Activated T-cell treated with anti-CD3 and anti-CD28 coated beads, Interleukin-2, amount 50 U/mL, for 24 hours (primary cell): ENCODE measurements around the gene FNIP1.
"Not testable (repeated sequence)": the region's sequence is repeated elsewhere in the genome, so short reads cannot be mapped to it uniquely, and the experiment has no call there.

Experiments used
- DNase-seq: peaks from one replicate; pipeline ENCODE4 v3.0.0-alpha.2; 2020
- H3K27ac Mint-ChIP-seq: 2 replicates; pipeline ENCODE4 v1.8.0; 2020; ENCODE audit warnings: mild to moderate bottlenecking, mixed read lengths
- H3K27me3 Mint-ChIP-seq: 2 replicates; pipeline ENCODE4 v1.8.0; 2020; ENCODE audit warnings: mixed read lengths
- H3K36me3 Mint-ChIP-seq: 2 replicates; pipeline ENCODE4 v1.8.0; 2020; ENCODE audit warnings: low read depth, mixed read lengths
- H3K4me1 Mint-ChIP-seq: 2 replicates; pipeline ENCODE4 v1.8.0; 2020; ENCODE audit warnings: low read depth, mixed read lengths
- H3K4me3 Mint-ChIP-seq: 2 replicates; pipeline ENCODE4 v1.8.0; 2020; ENCODE audit warnings: mild to moderate bottlenecking, moderate library complexity, mixed read lengths
- H3K9me3 Mint-ChIP-seq: 2 replicates; pipeline ENCODE4 v1.8.0; 2020; ENCODE audit warnings: mixed read lengths

The FNIP1 gene

DNA sequence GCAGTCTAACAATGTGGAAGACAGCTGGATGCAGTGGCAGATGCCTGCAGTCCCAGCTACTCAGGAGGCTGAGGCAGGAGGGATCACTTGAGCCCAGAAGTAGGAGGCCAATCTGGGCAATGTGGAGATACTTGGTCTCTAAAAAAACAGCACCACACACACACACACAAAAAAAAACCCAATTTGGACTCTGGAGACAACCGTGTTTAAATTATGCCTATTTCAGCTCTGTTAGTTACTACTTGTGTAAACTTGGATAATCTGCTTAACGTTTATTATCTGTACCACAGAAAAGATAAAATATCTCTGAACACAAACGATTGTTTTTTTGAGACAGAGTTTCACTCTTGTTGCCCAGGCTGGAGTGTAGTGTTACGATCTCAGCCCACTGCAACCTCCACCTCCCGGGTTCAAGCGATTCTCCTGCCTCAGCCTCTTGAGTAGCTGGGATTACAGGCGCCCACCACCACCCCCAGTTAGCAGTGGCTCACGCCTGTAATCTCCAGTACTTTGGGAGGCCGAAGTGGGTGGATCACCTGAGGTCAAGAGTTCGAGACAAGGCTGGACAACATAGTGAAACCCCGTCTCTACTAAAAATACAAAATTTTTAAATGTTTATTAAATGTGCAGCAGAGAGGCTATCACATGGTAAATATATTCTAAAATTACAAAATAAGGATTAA is 179.5 kb downstream of the FNIP1 start:
- Mint-ChIP-seq H3K27me3 (no peaks in the 10 kb centered on the region), H3K36me3 (peaks cover 55% of the 10 kb centered on the region), H3K27ac (no peak overlapping the region), H3K4me1 (peaks cover 74% of the 10 kb centered on the region), H3K9me3 (peaks cover 6% of the 10 kb centered on the region), H3K4me3 (no peak overlapping the region)
- DNase-seq: no peak

GRCh38 chr5:131615957-131616356 is 180.9 kb downstream of the FNIP1 start:
- H3K4me1 Mint-ChIP-seq: peaks cover 69% of the 10 kb centered on the region
- no peak overlapping the region for H3K4me3 Mint-ChIP-seq
- no peak for DNase-seq
- H3K27ac Mint-ChIP-seq: peak overlapping the region; percentile 16
- H3K9me3 Mint-ChIP-seq: peaks cover 6% of the 10 kb centered on the region
- H3K27me3 Mint-ChIP-seq: no peaks in the 10 kb centered on the region
- H3K36me3 Mint-ChIP-seq: peaks cover 53% of the 10 kb centered on the region

GRCh38 chr5:131613423-131613822 is 183.4 kb downstream of the FNIP1 start:
- Mint-ChIP-seq H3K27ac (no peak overlapping the region), H3K36me3 (peaks cover 58% of the 10 kb centered on the region), H3K4me3 (no peak overlapping the region), H3K27me3 (no peaks in the 10 kb centered on the region), H3K4me1 (peaks cover 71% of the 10 kb centered on the region), H3K9me3 (peaks cover 6% of the 10 kb centered on the region)
- DNase-seq: no peak

DNA sequence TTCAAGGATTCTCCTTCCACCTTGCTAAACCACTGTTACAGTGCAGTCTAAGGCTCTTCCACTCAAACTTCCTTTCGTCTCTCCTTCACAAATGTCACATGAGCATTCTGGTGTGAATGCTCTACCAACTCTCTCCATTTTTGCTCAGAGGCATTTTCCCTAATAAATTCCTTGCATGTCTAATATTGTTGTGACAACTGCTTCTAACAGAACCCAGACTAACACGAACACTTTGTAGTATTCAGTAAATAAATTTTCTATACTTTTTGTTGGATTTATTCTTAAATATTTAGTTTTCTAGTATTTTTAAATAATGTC is 185.8 kb downstream of the FNIP1 start:
- Mint-ChIP-seq H3K36me3 (peaks cover 48% of the 10 kb centered on the region), H3K27me3 (no peaks in the 10 kb centered on the region), H3K4me1 (peaks cover 72% of the 10 kb centered on the region), H3K9me3 (peaks cover 6% of the 10 kb centered on the region), H3K27ac (no peak overlapping the region), H3K4me3 (no peak overlapping the region)
- DNase-seq: no peak

GRCh38 chr5:131610198-131611063 is 186.4 kb downstream of the FNIP1 start:
- Mint-ChIP-seq H3K27me3 (no peaks in the 10 kb centered on the region), H3K27ac (no peak overlapping the region), H3K36me3 (peaks cover 43% of the 10 kb centered on the region), H3K9me3 (peaks cover 6% of the 10 kb centered on the region), H3K4me3 (no peak overlapping the region), H3K4me1 (peaks cover 69% of the 10 kb centered on the region)
- DNase-seq: no peak

GRCh38 chr5:131609774-131610173 is 187.0 kb downstream of the FNIP1 start:
- Mint-ChIP-seq H3K4me3 (no peak overlapping the region), H3K9me3 (peaks cover 6% of the 10 kb centered on the region), H3K4me1 (peaks cover 70% of the 10 kb centered on the region), H3K27me3 (no peaks in the 10 kb centered on the region), H3K36me3 (peaks cover 37% of the 10 kb centered on the region), H3K27ac (peak overlapping the region; percentile 55)
- no peak for DNase-seq

- peaks cover 66% of the 10 kb centered on the region for H3K4me1 Mint-ChIP-seq
- no peaks in the 10 kb centered on the region for H3K9me3 Mint-ChIP-seq
These were observed 188.2 kb downstream of the FNIP1 start for GRCh38 chr5:131608597-131608996.

DNA sequence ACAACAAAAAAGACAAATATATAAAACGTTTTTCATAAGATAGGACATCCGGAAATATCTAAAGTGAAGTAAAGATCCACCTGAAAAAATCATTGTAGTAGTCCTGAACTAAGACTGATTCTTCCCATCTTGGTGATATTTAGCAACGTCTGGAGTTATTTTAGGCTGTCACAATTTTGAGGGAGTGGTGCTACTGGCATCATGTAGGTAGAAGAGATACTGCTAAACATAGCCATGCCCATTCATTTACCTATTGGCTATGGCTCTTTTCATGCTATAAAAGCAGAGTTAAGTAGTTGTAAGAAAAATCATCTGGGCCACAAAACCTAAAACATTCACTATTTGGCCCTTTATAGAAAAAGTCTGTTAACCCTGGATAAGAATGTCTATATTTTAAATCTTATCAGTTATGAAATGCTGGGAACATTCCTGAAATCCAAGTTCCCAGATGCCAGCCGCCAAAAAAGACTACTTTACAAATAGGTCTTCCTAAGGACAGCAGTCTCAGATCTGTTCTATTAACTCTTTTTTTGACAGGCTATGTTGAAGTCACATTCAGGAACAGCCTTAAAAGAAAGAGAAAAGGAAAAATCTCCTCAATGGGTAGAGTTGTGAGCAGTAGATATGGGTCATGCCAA is 188.8 kb downstream of the FNIP1 start:
- Mint-ChIP-seq H3K4me1 (peaks cover 65% of the 10 kb centered on the region), H3K4me3 (no peak overlapping the region), H3K27ac (peak overlapping the region; percentile 76), H3K9me3 (no peaks in the 10 kb centered on the region), H3K36me3 (peaks cover 33% of the 10 kb centered on the region), H3K27me3 (no peaks in the 10 kb centered on the region)
- DNase-seq: no peak

More at GRCh38 chr5:131608597-131608996, 188.2 kb downstream of the FNIP1 start:
- no peaks in the 10 kb centered on the region for H3K27me3 Mint-ChIP-seq
- no peak overlapping the region for H3K4me3 Mint-ChIP-seq
- H3K36me3 Mint-ChIP-seq: peaks cover 34% of the 10 kb centered on the region
- DNase-seq: no peak
- H3K27ac Mint-ChIP-seq: peak overlapping the region; percentile 76

- H3K4me3 Mint-ChIP-seq: no peak overlapping the region
- peaks cover 63% of the 10 kb centered on the region for H3K4me1 Mint-ChIP-seq
- DNase-seq: no peak
- no peaks in the 10 kb centered on the region for H3K9me3 Mint-ChIP-seq
- H3K36me3 Mint-ChIP-seq: peaks cover 32% of the 10 kb centered on the region
- H3K27ac Mint-ChIP-seq: no peak overlapping the region
- H3K27me3 Mint-ChIP-seq: no peaks in the 10 kb centered on the region
These were observed 189.4 kb downstream of the FNIP1 start for GRCh38 chr5:131607418-131607817.

- Mint-ChIP-seq H3K4me3 (no peak overlapping the region), H3K9me3 (no peaks in the 10 kb centered on the region), H3K36me3 (peaks cover 35% of the 10 kb centered on the region), H3K27me3 (no peaks in the 10 kb centered on the region), H3K4me1 (peaks cover 51% of the 10 kb centered on the region), H3K27ac (peak overlapping the region; percentile 4)
- DNase-seq: no peak
These were observed 191.7 kb downstream of the FNIP1 start for GRCh38 chr5:131605086-131605485.

- Mint-ChIP-seq H3K27ac (peak overlapping the region; percentile 87), H3K4me1 (peaks cover 61% of the 10 kb centered on the region), H3K4me3 (peak overlapping the region; percentile 25), H3K9me3 (no peaks in the 10 kb centered on the region), H3K27me3 (no peaks in the 10 kb centered on the region), H3K36me3 (peaks cover 52% of the 10 kb centered on the region)
- no peak for DNase-seq
These were observed 201.5 kb downstream of the FNIP1 start for GRCh38 chr5:131595088-131596033.

DNA sequence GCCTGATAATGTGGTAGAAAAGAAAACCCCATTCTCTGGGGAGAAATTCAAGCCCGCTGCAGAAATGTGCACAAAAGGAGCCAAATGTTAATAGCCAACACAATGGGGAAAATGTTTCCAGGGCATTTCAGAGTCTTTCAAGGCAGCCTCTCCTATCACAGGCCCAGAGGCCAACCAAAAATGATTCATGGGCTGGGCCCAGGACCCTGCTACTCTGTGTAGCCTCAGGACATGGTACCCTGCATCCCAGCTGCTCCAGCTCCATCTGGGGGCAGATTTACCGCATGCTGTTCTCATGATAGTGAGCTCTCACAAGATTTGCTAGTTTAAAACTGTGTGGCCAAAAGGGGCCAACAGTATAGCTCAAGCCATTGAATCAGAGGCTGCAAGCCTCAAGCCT is 202.9 kb downstream of the FNIP1 start:
- Mint-ChIP-seq H3K36me3 (peaks cover 39% of the 10 kb centered on the region), H3K27ac (peak overlapping the region; percentile 87), H3K9me3 (no peaks in the 10 kb centered on the region), H3K4me3 (no peak overlapping the region), H3K27me3 (no peaks in the 10 kb centered on the region), H3K4me1 (peaks cover 58% of the 10 kb centered on the region)
- no peak for DNase-seq

GRCh38 chr5:131593436-131593835 is 203.4 kb downstream of the FNIP1 start:
- Mint-ChIP-seq H3K27ac (peak overlapping the region; percentile 87), H3K36me3 (peaks cover 38% of the 10 kb centered on the region), H3K4me1 (peaks cover 54% of the 10 kb centered on the region)
- DNase-seq, H3K4me3 Mint-ChIP-seq, H3K27me3 Mint-ChIP-seq, H3K9me3 Mint-ChIP-seq: not testable (repeated sequence)
